GM18907 (cell line): Measurements from ENCODE around the gene CYB561D2.
"Not testable (repeated sequence)": the region's sequence is repeated elsewhere in the genome, so short reads cannot be mapped to it uniquely, and the experiment has no call there.

Experiments
- ATAC-seq: cut with Tn5 transposase; IDR thresholded peaks from one replicate; pipeline ENCODE4 v1.9.1; 2021; ENCODE audit warnings: mild to moderate bottlenecking, moderate library complexity; ENCODE audit not compliant: unreplicated experiment

The CYB561D2 gene, protein sequence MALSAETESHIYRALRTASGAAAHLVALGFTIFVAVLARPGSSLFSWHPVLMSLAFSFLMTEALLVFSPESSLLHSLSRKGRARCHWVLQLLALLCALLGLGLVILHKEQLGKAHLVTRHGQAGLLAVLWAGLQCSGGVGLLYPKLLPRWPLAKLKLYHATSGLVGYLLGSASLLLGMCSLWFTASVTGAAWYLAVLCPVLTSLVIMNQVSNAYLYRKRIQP

DNA sequence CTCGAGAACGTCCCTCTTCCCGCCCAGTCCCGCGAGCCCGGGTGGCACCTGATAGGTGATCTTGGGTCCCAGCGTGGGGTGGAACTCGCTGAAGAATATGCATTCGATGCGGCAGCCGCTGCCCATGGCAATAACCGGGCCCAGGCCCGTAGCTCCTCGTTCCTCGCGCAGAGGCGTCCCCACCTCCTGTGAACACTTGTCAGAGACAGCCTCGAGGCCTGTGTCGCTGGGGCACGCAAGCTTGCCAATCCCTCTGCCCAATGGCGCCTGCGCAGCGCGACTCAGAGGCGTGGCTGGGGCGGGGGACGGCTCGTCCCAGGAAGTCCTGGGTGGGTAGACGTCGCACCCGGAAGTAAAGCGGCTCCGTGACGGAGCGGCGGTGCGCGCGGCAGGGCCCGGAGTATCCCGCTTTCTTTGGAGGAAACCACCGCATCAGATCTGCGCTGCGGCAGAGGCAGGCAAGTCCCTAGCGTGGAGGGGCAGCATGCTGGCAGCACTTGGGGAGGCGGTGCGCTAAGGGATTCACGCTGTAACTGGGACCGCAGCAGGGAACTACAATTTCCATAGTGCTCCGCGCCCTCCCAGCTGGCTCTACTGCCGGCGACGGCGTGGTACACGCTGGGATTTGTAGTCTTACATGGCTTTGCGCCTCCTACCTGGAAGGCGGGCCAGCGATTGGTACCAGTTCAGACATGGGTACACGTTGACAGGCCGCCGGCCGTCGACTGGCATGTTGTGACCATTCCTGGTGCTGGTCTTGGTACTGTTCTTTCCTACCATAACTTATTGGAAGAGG, at the start of gene CYB561D2, which contains the start of gene NPRL2:
Gene CYB561D2 (plus strand): TSS at position 336 of the 796 bp plus-strand sequence. CDS start 572 bp downstream, outside the sequence.
Gene NPRL2 (minus strand): TSS at position 249 of the 796 bp plus-strand sequence. CDS start 123 bp downstream, at position 126.
- ATAC-seq = peak; percentile 77

DNA sequence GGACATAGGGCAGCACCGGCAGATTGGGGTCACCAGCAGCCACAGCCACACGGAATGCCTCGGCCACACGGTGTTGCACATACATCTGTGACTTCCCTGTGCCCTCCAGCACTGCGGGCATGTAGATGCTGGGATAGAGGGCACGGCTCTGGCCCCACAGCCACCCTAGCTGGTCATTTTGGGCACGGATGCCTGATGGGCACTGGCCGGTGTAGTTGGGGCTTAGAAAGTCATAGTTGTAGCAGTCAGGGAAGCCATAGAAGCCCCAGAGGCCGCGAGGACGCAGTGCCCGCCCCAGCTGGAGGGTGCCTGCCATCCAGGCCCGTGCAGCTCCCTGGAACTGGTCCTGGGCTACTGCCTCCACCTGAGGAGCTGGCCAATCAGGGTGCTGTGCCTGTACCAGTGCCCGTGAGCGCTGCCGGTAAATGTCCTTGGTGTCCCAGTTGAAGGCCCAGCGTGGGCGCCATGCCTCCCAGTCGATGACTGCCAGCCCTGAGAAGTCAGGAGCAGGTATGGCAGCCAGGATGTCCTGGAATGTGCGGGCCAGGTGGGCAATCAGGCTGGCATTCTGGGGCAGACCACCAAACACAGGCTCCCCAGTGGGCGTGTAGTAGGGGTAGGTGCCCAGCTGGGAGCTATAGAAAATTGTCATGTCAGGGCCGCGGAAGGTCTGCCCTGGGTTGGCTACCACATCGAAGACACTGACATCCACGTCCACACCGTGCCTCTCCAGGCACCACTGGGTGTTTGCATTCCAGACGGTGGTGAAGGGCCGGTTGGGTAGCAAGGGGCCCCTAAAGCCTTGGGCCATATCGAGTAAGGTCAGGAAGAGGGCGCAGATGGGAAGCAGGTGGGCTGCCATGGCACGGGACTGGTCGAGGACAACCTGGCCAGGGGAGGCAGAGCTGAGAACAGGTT, 48.3 kb upstream of the CYB561D2 start:
- ATAC-seq = no peak

DNA sequence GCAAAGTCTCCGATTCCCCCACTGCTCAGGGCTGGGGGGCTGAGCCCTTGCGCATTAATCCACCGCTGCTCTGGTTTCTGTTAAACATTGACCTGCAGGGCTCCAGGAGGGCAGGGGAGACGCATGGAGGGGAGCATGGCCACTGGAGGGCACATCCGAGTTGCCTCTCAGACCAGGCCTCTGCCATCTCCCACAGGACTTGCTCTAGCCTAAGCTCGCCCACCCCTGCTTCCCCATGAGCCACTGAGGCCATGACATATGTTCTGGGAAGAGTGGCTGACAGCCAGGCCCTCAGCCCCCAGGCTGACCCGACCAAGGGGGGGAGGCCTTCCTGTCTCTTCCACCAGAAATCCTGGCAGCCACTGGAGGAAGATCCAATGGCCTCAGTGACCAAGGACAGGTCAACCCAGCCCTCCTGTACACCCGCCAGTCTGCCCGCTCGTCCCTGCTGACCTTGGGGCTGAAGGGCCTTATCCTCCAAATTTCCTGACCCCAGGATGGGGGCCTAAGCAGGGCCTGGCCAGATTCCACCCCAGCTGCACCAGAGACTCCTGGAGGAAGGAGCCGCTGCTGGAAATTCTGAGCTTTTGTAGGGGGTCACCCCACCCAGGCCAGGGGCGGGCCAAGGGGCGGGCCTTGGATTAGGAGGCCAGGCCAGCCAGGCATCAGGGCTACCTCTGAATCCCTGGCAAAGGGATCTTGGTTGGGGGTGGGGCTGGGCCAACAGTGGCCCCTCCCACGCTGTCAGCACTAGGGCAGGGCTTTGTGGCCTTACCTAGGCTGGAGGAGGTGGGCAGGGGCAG, 47.4 kb upstream of the CYB561D2 start, which contains the start of gene HYAL1:
Gene HYAL1 (minus strand): TSS at position 562 of the 803 bp plus-strand sequence. CDS start 618 bp downstream, outside the sequence.
- ATAC-seq = no peak

DNA sequence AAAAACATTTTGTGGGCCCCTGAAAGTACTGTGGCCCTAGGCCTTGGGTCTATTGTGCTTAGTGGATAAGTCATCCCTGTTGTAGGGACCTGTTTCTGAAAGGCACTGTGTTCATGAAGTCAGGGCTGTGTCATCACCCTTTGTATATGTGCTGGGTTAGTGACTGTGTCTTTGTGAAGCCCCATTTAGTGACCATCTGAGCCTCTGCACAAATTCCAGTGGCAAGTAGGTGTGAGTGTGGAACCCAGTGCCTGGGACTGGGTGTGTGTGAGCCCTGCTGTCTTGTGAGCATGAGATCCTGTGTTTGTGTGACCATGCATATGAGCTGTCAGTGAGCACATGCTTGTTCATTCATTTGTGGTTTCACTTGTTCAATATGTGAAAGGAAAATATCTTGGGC, 46.1 kb upstream of the CYB561D2 start:
- no peak for ATAC-seq

DNA sequence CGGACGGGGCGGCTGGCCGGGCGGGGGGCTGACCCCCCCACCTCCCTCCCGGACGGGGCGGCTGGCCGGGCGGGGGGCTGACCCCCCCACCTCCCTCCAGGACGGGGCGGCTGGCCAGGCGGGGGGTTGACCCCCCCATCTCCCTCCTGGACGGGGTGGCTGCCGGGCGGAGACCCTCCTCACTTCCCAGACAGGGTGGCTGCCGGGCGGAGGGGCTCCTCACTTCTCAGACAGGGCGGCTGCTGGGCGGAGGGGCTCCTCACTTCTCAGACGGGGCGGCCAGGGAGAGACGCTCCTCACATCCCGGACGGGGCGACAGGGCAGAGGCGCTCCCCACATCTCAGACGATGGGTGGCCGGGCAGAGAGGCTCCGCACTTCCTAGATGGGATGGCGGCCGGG, 38.6 kb upstream of the CYB561D2 start:
- ATAC-seq = not testable (repeated sequence)

DNA sequence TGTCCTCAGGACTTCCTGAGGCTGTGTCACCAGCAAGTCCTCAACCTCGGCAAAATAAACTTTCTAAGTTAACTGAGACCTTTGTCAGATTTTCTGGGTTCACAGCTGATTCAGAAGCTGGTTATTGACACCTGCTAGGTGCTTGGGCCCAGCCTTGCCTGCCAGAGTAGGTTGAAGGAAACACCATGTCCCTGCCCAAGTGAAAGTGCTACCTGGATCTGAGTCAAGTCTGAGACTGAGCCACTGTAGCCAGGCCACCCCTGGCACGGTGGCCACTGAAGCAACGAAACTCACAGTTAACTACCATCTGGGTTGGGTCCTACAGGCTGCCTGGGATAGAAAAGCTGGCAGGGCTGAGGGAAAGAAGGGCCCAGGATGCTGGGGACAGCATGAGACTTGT, 36.3 kb upstream of the CYB561D2 start:
- no peak for ATAC-seq

DNA sequence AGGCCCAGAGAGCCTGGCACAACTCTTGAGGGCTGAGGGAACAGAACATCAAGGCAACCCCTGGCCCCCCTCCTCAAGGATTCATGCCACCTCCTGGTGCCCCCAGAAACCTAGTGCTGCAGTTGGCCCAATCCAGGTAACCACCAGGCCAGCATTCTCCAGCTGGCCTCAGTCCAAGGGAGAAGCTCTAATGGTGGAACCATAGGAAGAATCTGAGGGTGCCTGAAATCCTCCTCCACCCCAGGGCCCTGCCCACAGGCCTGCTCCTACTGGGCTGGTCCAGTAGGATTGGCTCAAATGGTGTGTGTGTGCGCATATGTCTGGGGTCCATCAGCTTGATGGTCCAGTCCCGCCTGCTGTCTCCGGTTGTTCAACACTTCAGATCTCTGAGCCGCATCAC, 35.8 kb upstream of the CYB561D2 start:
- no peak for ATAC-seq

DNA sequence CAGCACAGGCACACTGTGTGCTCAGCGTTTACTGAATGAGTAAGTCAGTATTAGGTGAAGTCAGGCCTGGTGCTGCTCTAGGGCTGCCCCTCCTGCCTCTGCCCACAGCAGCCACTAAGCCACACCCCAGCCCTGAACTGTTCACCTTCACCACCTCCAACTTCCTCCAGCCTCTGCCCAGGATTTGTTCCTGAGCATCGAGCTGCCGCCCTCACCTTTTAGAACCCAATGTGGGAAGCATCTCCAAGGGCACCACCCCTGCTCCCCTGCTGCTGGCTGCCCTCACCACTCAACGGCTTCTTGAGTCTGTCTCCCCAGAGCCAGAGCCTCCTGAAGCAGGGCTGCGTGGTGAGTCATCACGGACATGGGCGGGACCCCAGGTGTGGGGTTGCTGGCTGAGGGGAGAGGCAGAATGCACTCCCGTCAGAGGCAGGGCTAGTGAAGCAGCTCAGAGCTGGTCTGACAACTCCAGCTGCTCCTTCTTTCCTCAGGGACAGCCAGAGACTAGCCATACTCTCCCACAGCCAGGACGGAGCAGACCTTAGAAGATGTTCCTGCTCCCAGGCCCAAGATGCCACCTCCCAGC, 33.9 kb upstream of the CYB561D2 start:
- no peak for ATAC-seq

DNA sequence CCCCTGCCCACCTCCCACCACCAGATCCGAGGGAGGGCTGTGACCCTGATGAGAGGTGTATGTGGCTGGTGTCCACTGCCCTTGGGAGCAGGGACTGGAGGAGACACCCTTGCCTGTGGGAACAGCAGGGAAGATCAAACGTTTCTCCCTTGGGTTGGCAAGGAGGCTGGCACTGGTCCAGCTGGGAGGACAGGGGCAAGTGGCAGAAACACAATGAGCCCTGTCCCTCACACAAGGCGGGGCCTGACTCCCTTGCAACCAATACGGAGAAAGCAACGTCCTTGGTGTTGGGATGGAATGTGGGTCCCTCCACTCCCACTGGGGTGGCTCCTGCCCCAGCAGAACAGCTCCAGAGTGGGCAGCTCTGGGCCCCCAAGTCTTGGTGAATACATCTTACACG, 33.4 kb upstream of the CYB561D2 start:
- no peak for ATAC-seq

DNA sequence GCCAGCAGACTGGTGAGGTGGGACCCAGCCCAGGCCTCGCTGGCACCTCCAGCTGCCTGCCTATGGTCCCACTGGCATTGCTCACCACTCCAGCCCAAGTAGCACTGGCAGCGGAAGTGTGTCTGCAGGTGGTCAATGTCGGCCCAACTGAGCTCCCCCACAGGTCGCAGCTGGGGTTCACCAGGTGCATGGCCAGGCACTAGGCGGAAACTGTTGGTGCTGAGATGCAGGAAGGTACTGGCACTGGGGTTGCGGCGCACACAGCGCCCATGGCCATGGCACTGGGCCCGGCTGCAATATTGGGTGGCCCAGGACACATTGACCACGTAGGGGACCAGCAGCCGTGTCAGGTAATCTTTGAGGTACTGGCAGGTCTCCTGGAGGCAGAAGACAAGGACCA, 32.5 kb upstream of the CYB561D2 start:
- no peak for ATAC-seq

DNA sequence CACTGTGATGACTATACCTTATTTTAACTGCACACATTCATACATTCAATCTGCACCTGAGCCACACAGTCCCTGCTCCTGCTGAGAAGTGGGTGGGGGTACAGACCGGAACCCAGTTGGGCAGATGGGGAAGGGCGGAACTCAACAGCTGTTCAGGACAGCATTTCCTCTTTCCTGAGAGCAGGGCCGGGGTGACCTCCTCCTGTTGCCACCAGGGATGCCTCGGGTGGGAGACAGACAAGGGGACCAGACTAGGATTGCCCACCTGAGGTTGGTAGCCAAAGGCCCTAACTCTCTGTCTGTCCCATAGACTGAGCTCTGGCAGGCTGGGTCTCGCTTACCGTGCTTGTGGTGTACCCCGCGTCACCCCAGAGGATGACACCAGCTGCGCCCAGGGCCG, 32.0 kb upstream of the CYB561D2 start:
- no peak for ATAC-seq

DNA sequence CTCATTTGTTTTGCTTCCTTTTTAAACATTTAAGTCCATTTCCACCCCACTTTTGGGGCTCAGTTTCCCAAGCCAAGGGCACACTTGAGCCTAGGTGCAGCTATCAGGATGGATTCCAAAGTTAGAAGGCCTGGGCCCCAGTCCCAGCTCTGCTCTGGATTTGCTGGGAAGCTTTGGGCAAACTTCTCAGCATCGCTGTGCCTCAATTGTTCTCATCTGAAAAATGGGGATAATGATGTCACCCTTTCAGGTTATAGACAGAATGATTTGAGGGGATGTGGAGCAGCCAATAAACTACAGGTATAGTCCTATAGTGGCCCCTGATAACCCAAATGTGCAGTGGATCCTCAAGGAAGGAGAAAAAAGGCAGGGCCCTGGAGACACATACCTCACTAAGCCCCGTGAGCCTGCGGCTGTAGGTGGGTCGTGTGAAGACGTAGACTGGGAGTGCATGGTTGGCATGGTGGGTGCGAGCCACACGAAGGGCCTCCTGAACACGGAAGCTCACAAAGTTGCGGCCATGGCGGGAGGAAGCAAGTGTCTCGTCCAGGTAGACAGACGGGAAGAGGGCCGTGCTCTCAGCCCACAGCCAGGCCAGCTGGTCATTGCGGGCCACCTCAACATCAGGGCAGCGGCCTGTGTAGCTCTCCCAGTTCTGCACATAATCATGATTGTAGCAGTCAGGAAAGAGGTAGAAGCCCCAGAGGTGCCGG, 31.3 kb upstream of the CYB561D2 start:
- no peak for ATAC-seq

DNA sequence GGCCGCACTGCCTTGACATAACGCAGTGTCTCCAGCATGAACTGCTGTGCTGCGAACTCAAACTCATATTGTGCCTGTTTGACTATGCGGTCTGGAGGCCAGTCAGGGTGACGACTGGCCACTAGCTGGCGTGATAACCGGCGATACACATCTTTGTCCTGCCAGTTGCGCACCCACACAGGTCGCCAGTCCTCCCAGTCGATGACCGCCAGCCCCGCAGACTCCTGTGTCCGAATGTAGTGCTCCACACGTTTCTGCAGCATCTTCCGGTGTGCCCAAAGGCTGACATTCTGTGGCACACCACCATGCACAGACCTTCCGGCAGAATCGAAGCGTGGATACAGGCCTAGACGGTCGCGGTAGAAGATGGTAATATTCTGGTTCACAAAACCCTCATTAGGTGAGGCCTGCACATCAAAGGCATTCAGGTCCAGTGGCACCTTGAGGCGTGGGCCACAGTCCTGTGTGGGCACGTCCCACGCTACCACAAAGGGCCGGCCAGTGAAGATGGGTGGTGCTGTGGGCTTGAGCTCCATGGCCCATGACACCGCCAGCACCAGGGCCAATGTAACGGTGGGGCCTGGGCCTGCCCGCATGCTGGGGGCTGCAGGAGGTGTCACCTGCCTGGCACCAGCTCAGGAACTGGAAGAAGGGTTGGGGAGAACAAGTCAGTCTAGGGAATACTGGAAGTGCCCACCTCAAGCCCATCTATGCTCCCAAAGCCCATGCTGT, 30.6 kb upstream of the CYB561D2 start:
- ATAC-seq = no peak

DNA sequence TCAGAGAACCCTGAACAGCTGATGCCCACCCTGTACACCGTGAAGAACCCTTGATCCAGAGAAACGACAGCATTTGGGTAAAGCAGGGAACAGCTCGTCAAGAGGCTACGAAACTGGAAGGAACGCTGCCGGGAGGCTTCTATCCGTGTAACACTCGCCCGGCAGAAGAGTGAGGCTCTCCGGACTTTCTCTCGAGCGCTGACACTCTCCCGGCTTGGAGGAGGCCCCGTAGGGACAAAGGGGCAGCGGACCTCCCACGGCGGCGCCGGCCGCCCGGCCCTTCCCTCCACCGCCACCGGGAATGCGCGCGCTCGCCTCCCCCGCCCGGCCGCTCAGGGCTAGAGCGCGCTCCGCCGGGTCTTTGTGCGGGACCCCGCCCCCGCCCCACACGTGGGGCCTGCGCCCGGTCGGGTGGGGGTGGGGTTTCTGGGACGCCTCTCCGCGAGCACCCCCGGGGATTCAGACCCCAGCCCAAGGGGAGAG, 29.8 kb upstream of the CYB561D2 start:
- ATAC-seq = peak; percentile 48

DNA sequence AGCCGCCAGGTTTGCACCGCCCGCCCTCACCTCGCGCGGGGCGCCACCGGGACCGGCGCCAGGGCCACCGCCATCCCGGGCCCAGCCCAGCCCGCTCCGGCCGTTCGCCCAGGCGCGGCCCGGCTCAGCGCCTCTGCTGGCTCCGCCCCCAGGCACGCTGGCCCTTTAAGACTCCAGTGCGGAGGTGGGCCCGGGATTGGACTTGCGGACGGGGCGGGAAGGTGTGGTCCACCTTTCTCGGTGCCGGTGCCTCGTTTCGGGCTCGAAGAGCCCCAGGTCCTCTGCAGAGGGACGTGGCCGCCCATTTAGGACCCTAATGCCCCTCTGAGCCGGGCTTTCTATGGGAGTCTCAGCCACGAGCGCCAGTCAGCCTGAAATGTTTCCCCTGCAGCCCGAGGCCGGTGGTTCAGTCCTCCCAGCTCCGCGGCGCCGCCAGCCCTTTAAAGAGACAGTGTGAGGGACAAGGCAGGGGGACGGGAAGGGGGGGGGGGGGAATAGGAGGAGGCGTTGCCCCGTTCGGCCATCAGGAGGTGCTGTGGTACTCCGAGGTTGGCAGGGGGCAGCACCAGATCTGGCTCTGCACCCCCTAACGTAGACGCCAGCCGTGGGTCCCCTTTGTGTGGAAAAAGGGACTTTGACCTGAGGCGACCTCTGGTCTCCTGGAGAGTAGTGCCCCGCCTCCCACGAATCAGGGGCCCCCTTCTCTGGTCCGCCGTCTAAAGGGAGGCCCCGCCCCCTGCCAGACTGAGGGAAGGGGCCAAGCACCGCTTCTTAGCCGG, 29.1 kb upstream of the CYB561D2 start:
- peak; percentile 75 for ATAC-seq

DNA sequence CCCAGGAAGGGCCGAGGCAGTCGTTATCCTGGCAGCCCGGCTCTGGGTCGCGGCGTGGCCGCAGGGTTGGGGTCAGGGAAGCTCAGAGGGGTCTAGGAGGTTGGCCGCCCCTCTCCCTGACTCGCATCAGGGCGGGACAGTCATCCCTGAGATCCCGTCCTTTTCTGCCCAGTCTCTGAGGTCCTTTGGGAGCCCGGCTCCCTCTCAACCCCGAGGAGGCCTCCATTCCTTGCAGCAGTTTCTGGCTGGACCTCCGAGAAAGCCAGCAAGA, 28.6 kb upstream of the CYB561D2 start:
- ATAC-seq = no peak

DNA sequence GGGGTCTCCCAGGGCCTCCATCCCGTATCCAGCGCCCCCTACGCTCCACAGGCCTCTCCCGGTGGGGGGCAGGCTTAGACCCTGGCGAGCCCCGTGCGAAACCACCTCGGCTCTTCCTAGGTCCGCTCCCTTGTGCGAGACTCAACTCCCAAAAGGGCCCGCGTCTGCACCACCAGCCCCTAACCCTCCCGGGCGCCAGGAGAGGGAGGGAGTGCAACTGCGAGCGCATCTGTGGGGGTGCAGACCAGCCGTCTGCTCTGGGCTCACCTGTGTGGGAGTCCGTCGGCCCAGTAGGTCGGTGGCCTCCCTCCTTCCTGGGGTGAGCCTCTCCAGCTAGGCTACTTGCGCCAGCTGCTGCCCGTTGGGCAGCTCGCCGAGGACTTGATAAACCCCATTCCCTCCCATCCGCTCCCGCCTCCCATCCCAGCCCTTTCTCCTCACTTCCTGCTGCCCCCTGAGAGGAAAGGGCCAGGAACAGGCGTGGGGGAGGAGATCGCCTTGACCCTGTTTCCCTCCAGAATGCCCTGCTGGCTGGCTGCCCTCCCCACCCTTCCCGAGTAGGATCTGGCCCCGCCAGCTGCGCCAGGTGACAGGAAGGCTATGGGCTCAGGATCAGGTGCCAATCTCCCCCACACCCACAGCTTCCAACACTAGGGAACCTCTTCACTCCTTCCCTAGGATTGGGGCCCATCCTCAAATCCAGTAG, 28.1 kb upstream of the CYB561D2 start, which contains the start of gene HYAL2:
Gene HYAL2 (minus strand): TSS at position 360 of the 706 bp plus-strand sequence. CDS start 2,256 bp downstream, outside the sequence.
- ATAC-seq = no peak
